HG03558 (cell line): Measurements from ENCODE around the gene NTRK3.

Experiments
- ATAC-seq: cut with Tn5 transposase; IDR thresholded peaks from one replicate; pipeline ENCODE4 v1.9.1; 2021; ENCODE audit warnings: moderate number of reproducible peaks; ENCODE audit not compliant: unreplicated experiment; ENCODE audit errors: extremely low read depth

The NTRK3 gene

GRCh38 chr15:88256279-88257230, at the start of gene NTRK3:
TSS of gene NTRK3 (minus strand) at chr15:88256739. CDS start at chr15:88256153, 586 bp downstream.
- no peak for ATAC-seq

DNA sequence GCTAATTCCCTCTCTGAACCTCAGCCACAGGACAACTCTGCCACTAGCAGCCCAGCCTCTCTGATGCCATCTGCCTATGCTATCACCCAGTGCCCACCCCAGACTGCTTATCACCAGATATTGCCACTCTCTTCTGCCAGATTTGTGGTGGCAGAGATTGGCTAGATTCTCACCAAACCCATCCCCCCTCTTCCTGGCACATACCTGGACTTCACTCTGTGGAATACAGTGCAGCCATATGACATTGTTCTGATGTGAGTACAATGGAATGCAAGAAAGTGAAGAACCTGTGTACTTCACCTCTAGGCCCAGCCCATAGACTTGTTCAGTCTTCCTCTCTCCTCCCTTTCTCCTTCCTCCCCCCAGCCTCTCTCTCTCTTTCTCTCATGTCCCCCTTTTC, 46.9 kb upstream of the NTRK3 start:
- no peak for ATAC-seq

- ATAC-seq, result no peak
These were observed 45.8 kb upstream of the NTRK3 start for GRCh38 chr15:88302373-88302772.

- ATAC-seq, result no peak
These were observed 44.8 kb upstream of the NTRK3 start for GRCh38 chr15:88301311-88301710.

DNA sequence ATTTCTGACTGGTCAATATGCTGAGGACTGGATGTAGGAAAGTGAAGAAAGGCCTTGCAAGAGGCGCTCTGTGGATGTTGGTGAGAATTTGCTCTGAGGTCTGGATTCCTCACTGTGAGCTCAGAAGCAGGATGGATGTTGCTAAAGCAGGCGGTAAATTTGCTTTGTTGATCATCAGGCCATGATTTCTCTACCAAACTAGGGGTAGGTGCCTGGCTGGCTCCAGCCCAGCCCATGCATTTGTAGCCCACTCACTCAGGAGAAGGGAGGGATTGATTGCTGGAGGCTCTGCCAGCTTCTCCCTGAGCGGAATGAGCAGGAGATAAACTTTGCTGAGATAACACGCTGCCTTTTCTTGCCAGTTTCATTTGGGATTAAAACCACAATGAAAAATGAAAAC, 44.3 kb upstream of the NTRK3 start:
- no peak for ATAC-seq

GRCh38 chr15:88300089-88300488, 43.5 kb upstream of the NTRK3 start:
- no peak for ATAC-seq

DNA sequence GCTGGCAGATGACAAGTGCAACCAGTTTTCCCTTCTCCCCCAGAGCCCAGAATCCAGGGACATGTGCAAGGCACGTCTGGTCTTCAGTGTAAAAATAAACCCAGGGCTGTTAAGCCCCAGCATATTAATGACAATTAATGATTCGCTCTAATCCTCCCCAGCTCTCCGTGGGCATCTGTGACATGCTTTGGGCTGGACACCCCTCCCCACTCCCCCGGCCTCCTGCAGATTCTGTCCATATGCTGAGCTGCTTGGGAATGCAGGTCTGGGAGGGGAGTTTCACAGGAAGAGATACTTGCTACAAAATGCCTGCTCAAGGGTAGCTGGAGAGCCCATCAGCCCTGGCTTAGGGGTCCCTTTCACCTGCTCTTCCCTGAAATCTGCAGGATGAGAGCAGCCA, 43.0 kb upstream of the NTRK3 start:
- ATAC-seq, result no peak

- no peak for ATAC-seq
These were observed 32.1 kb upstream of the NTRK3 start for GRCh38 chr15:88288661-88289060.

DNA sequence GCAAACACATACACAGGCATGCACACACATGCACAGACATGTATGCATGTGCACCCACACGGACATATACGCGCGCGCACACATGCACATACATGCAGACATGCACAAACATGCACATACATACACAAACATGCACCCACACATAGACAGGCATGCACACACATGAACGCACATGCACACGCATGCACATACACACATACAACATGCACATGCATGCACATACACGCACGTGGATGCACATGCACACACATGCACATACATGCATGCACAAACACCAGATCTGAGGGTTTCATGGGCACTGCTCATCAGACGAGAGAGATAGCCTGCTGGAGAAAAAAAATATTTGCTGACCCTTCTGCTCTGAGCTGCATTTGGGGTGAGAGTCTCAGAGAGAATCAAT, 31.7 kb upstream of the NTRK3 start:
- ATAC-seq, result no peak

GRCh38 chr15:88284318-88284998, 27.9 kb upstream of the NTRK3 start:
- ATAC-seq, result no peak

GRCh38 chr15:88282614-88283013, 26.1 kb upstream of the NTRK3 start:
- ATAC-seq, result no peak

- no peak for ATAC-seq
These were observed 20.4 kb upstream of the NTRK3 start for GRCh38 chr15:88276821-88277410.

DNA sequence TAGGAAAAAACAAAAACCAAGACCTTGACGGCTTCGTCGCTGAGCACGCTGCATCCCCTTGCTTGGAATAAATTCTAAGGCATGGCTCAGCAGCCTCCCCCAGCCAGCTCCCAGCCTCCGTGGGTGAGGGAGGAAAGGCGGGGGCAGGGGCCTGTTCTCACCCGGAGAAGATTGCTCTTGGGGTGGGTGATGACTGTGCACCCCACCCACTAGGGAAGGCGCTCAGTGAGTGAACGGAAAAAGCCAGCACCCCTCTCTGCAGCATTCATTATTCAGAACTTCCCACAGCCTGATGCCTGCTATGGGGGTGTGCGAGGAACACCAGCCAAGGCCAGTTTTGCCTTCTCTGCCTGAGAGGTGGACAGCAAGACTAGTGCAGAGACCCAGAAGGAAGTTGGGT, 19.3 kb upstream of the NTRK3 start:
- ATAC-seq, result no peak

DNA sequence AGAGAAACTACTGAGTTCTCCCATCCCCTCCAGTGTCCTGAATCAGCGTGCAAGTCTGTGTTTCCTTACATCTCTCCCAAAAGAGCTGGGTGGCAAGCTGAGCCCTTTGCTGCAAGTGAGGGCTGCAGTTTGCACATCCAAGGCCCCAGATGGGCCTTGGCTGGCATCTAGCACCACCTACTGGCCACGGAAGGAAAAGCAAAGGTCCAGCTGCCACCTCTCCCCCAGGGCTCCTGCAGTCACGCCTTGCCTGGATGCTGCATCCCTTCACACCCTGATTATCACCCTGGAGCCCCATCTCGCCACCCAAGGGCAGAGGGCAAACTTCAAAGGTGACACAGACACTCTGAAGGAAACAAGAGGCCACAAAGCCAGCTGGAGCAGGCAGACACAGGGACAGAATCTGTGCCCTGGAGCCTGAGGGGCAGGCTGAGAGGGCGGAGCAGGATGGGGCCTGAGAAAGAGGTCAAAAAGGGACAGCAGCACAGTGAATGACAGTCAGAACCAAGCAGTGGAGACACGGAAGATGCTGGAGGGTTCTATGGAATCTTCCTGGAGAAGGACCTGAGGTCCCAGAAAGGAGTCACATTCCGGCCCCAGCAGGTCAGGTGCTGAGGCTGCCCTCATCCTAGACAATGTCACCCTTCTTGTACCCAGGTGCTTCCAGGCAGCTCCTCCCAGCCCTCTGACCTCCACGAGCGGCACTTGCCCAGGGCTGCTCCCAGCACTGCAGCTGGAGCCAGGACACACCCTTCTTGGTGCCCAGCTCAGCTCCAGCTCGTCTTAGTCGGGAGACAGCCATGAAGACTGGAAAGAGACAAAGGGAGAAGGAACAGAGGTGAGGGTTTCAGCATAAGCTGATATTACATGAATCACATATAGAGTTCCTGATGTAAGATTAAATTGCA, 18.3 kb upstream of the NTRK3 start:
- peak; percentile 63 for ATAC-seq

GRCh38 chr15:88272421-88272820, 15.9 kb upstream of the NTRK3 start:
- no peak for ATAC-seq

DNA sequence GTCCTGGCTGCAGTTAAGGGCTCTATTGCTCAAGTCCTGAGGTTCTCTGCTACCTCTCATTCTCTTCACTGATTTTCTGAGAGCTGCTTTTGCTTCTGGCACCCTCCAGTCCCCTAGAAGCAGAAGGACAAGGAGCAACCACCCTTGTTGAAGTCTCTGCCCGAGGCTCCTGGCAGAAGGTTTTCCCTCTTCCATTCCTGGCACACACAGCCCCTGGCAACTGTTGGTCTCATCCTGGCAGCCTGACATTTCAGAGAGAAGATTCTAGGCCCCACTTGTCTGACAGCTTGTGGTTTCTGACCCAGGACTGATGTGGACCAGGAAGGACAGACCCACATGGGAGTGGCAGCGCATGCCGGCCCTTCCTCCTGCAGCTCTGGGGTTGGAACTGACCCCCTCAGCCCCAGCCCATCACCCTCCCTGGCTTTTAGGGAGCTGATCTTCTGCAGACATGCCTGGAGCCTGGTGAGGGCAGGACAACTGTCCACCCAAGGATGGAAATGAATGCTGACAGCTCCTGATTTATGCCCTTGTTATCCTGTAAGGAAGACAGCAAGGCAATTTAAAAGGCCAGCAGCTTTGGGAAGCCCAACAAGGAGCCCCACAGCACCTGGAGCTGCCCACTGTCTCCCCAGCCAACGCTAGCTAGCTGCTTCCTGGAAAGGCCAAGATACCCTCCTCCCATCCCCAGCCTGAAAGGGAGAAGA, 13.0 kb upstream of the NTRK3 start:
- ATAC-seq, result no peak

DNA sequence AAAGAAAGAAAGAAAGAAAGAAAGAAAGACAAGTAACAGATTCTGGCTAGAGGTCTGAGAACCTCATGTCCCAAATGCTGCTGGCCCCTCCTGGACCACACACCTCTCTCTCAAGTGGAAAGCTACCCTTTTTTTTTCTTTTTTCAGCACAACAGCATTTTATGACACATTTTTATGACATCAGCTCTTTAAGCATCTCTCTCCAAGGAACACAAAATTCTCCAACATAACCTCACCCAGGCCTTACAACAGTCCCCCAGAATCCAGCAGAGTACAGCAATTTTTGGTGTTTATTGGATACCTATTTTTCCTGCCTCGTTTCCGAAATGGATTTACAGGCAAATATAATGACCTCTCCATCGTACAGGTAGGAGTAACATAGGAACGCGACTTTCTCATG, 11.2 kb upstream of the NTRK3 start:
- no peak for ATAC-seq

DNA sequence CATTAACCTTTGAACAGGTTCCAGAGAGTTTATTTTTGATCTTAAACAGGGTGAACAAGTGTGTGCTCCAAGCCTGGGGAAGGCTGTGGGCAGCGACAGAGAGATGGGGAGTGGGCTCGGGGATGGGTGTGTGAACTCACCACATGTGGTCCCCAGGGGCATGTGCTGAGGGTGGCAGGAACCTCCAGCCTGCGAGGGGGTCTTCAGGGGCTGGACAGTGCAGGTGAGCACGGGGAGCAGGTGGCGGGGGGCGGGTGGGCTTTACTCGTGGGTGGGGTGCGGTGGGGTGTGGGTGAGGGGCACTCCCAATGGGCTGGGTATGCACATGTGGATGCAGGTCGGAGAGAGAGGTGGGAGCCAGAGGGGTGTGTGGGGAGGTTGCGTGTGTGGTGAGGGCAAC, 9.6 kb upstream of the NTRK3 start:
- ATAC-seq, result no peak

DNA sequence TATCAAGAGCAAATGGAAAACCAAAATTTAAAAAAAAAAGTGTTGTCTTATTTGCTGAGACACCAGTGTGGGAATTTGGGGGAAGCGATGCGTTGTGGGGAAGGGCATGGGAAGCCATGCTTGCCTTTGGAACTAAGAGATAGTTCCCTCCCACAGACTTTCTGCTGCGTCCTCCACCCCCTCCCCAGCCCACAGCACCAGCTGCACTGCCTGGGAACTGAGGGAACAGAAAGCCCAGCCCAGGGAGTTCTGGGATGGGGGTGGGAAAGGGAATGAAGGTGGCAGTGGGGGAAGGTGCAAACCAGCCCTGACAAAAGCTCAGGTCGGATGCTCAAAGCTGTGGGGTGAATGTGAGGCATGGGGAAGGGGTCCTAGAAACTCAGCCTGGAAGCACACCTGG, 8.1 kb upstream of the NTRK3 start:
- ATAC-seq, result no peak

- ATAC-seq, result no peak
These were observed 5.5 kb upstream of the NTRK3 start for GRCh38 chr15:88262064-88262463.
